ENCODE measurements around the gene AP2A1.
A peak's percentile ranks its signal among the peaks of the same experiment; 100 is the strongest.

The AP2A1 gene

GRCh38 chr19:49838885-49839588 is 72.2 kb downstream of the AP2A1 start:
- H3K4me2 ChIP-seq = no peak overlapping the region
- no peaks in the 10 kb centered on the region for H3K27me3 ChIP-seq
- peaks cover under 1 to 29% (median 21%) of the 10 kb centered on the region in 10 experiments; a peak in 19 of 20 replicates for H3K4me1 ChIP-seq
- no peak overlapping the region for H3K27ac ChIP-seq
- H3K9me3 ChIP-seq (replicated peaks in 1 of 11) = no peaks in the 10 kb centered on the region
- H4K20me1 ChIP-seq = peaks cover 0 to 48% (median 9%) of the 10 kb centered on the region in 11 experiments; a peak in 12 of 22 replicates
- no peak overlapping the region for H3K4me3 ChIP-seq
- TF ChIP-seq Cebpa-rat (IDR thresholded peaks at IDR 0.05) = no peak
- H3K36me3 ChIP-seq = peaks cover 70 to 82% (median 72%) of the 10 kb centered on the region in 11 experiments
- H3K9ac ChIP-seq = no peak overlapping the region

- no peaks in the 10 kb centered on the region for H3K27me3 ChIP-seq
- peaks cover 0 to 41% (median 9%) of the 10 kb centered on the region in 11 experiments; a peak in 9 of 22 replicates for H4K20me1 ChIP-seq
- H3K9me3 ChIP-seq (replicated peaks in 1 of 11) = no peaks in the 10 kb centered on the region
- H3K4me2 ChIP-seq = no peak overlapping the region
- no peak for TF ChIP-seq Cebpa-rat (IDR thresholded peaks at IDR 0.05)
- no peak overlapping the region for H3K4me3 ChIP-seq
- no peak overlapping the region for H3K27ac ChIP-seq
- H3K36me3 ChIP-seq = peaks cover 63 to 75% (median 65%) of the 10 kb centered on the region in 11 experiments
- H3K9ac ChIP-seq = no peak overlapping the region
- peaks cover 8 to 36% (median 27%) of the 10 kb centered on the region in 10 experiments; a peak in 19 of 20 replicates for H3K4me1 ChIP-seq
These were observed 72.9 kb downstream of the AP2A1 start for GRCh38 chr19:49839713-49840112.

GRCh38 chr19:49840321-49840720 is 73.5 kb downstream of the AP2A1 start:
- Histone ChIP-seq H4K20me1 (peaks cover 0 to 35% (median 9%) of the 10 kb centered on the region in 11 experiments; a peak in 8 of 22 replicates), H3K9me3 (replicated peaks in 1 of 11) (no peaks in the 10 kb centered on the region), H3K27ac (no peak overlapping the region), H3K4me3 (no peak overlapping the region), H3K4me2 (no peak overlapping the region), H3K4me1 (peaks cover 10 to 37% (median 28%) of the 10 kb centered on the region in 10 experiments; a peak in 19 of 20 replicates), H3K9ac (no peak overlapping the region), H3K36me3 (peaks cover 57 to 69% (median 59%) of the 10 kb centered on the region in 11 experiments), H3K27me3 (no peaks in the 10 kb centered on the region)
- no peak for TF ChIP-seq Cebpa-rat (IDR thresholded peaks at IDR 0.05)

GRCh38 chr19:49840736-49841249 is 74.0 kb downstream of the AP2A1 start:
- H3K4me3 ChIP-seq = no peak overlapping the region
- H3K4me1 ChIP-seq = peaks cover 10 to 37% (median 28%) of the 10 kb centered on the region in 10 experiments; a peak in 19 of 20 replicates
- peaks cover 0 to 34% (median 9%) of the 10 kb centered on the region in 11 experiments; a peak in 8 of 22 replicates for H4K20me1 ChIP-seq
- H3K9ac ChIP-seq = no peak overlapping the region
- no peak overlapping the region for H3K4me2 ChIP-seq
- H3K9me3 ChIP-seq (replicated peaks in 1 of 11) = no peaks in the 10 kb centered on the region
- no peaks in the 10 kb centered on the region for H3K27me3 ChIP-seq
- H3K36me3 ChIP-seq = peaks cover 52 to 64% (median 55%) of the 10 kb centered on the region in 11 experiments
- no peak overlapping the region for H3K27ac ChIP-seq
- no peak for TF ChIP-seq Cebpa-rat (IDR thresholded peaks at IDR 0.05)

GRCh38 chr19:49843265-49843664 is 76.5 kb downstream of the AP2A1 start:
- H4K20me1 ChIP-seq = peaks cover 0 to 25% (median 0%) of the 10 kb centered on the region in 11 experiments; a peak in 4 of 22 replicates
- H3K4me2 ChIP-seq = peak overlapping the region in 10 of 11 experiments; percentile 0 to 74 (median 61); a peak in 18 of 22 replicates
- H3K27me3 ChIP-seq = no peaks in the 10 kb centered on the region
- H3K36me3 ChIP-seq = peaks cover 27 to 40% (median 30%) of the 10 kb centered on the region in 11 experiments
- peaks cover 16 to 34% (median 27%) of the 10 kb centered on the region in 10 experiments for H3K4me1 ChIP-seq
- H3K27ac ChIP-seq = 0 out of 22 replicates have a peak overlapping the region, but pooled peaks of 1 of the 11 experiments have one; percentile 36
- H3K9me3 ChIP-seq (replicated peaks in 1 of 11) = no peaks in the 10 kb centered on the region
- H3K9ac ChIP-seq = 0 out of 22 replicates have a peak overlapping the region, but pooled peaks of 1 of the 11 experiments have one; percentile 0
- H3K4me3 ChIP-seq = no peak overlapping the region
- no peak for TF ChIP-seq Cebpa-rat (IDR thresholded peaks at IDR 0.05)

- Histone ChIP-seq H3K27me3 (no peaks in the 10 kb centered on the region), H3K27ac (no peak overlapping the region), H3K36me3 (peaks cover 16 to 28% (median 18%) of the 10 kb centered on the region in 11 experiments), H4K20me1 (peaks cover 0 to 20% (median 0%) of the 10 kb centered on the region in 11 experiments; a peak in 2 of 22 replicates), H3K9ac (no peak overlapping the region), H3K4me3 (no peak overlapping the region), H3K4me2 (peak overlapping the region in 8 of 11 experiments; percentile 58 to 74 (median 62); a peak in 16 of 22 replicates), H3K4me1 (peaks cover 23 to 46% (median 37%) of the 10 kb centered on the region in 10 experiments), H3K9me3 (replicated peaks in 1 of 11) (peaks cover 0 to 10% (median 7%) of the 10 kb centered on the region in 11 experiments; a peak in 12 of 22 replicates)
- no peak for TF ChIP-seq Cebpa-rat (IDR thresholded peaks at IDR 0.05)
These were observed 77.6 kb downstream of the AP2A1 start for GRCh38 chr19:49844138-49845095.

GRCh38 chr19:49845414-49845813 is 78.6 kb downstream of the AP2A1 start:
- H3K9me3 ChIP-seq (replicated peaks in 1 of 11) = peaks cover 0 to 14% (median 8%) of the 10 kb centered on the region in 11 experiments; a peak in 12 of 22 replicates
- H3K27me3 ChIP-seq = no peaks in the 10 kb centered on the region
- no peak overlapping the region for H3K4me3 ChIP-seq
- H3K27ac ChIP-seq = no peak overlapping the region
- H4K20me1 ChIP-seq = peaks cover 0 to 18% (median 0%) of the 10 kb centered on the region in 11 experiments; a peak in 2 of 22 replicates
- H3K36me3 ChIP-seq = peaks cover 6 to 18% (median 9%) of the 10 kb centered on the region in 11 experiments; a peak in 21 of 22 replicates
- H3K9ac ChIP-seq = no peak overlapping the region
- H3K4me1 ChIP-seq = peaks cover 31 to 54% (median 43%) of the 10 kb centered on the region in 10 experiments
- no peak overlapping the region for H3K4me2 ChIP-seq
- TF ChIP-seq Cebpa-rat (IDR thresholded peaks at IDR 0.05) = no peak

- H3K27ac ChIP-seq = no peak overlapping the region
- no peak for TF ChIP-seq Cebpa-rat (IDR thresholded peaks at IDR 0.05)
These were observed 79.6 kb downstream of the AP2A1 start for GRCh38 chr19:49846408-49846807.

More at GRCh38 chr19:49846408-49846807, 79.6 kb downstream of the AP2A1 start:
- H4K20me1 ChIP-seq = peaks cover 0 to 18% (median 0%) of the 10 kb centered on the region in 11 experiments; a peak in 2 of 22 replicates
- no peak overlapping the region for H3K4me3 ChIP-seq
- H3K36me3 ChIP-seq = peaks cover 0 to 10% (median 0%) of the 10 kb centered on the region in 11 experiments; a peak in 4 of 22 replicates
- H3K9ac ChIP-seq = no peak overlapping the region
- no peak overlapping the region for H3K4me2 ChIP-seq
- peaks cover 0 to 14% (median 8%) of the 10 kb centered on the region in 11 experiments; a peak in 12 of 22 replicates for H3K9me3 ChIP-seq (replicated peaks in 1 of 11)
- no peaks in the 10 kb centered on the region for H3K27me3 ChIP-seq
- peaks cover 31 to 53% (median 43%) of the 10 kb centered on the region in 10 experiments for H3K4me1 ChIP-seq

All from BLaER1 treated with 17β-estradiol and CSF1 and Interleukin-3, amounts not matched to agents 10 nM and 100 nM (cell line).